NCI-H460 (cell line): Measurements from ENCODE around the gene PARVA. TPM values are rescaled to one million over a fixed set of nuclear protein-coding genes. Genes with fewer than 3 reads are reported as not detected.

Experiments
- DNase-seq: peaks from one replicate; pipeline ENCODE4 v3.0.0-alpha.2; 2016; ENCODE audit warnings: low read depth; ENCODE audit errors: extremely low read depth
- total RNA-seq: library from RNA; depleted of rRNA; stranded (reverse); fragments of >200 nt; shearing (Covaris generic); gene quantifications from 2 replicates; pipeline ENCODE4 v1.2.3, GENCODE V29; 2014

Gene PARVA
- total RNA-seq, 1 experiment from 2014 or later, result 9.7 TPM

- no peak for DNase-seq
Observed at GRCh38 chr11:12430351-12430750, 53.0 kb downstream of the PARVA start.

GRCh38 chr11:12430954-12431595 lies 53.7 kb downstream of the PARVA start:
- no peak for DNase-seq

GRCh38 chr11:12432507-12432906 lies 55.1 kb downstream of the PARVA start:
- no peak for DNase-seq

GRCh38 chr11:12433121-12433520 lies 55.8 kb downstream of the PARVA start:
- DNase-seq, result no peak

GRCh38 chr11:12433571-12434324 lies 56.4 kb downstream of the PARVA start:
- DNase-seq, result no peak

- no peak for DNase-seq
Observed at GRCh38 chr11:12434325-12434654, 56.9 kb downstream of the PARVA start.

GRCh38 chr11:12435264-12435663 lies 57.9 kb downstream of the PARVA start:
- no peak for DNase-seq

GRCh38 chr11:12436266-12436665 lies 58.9 kb downstream of the PARVA start:
- DNase-seq, result no peak

- no peak for DNase-seq
Observed at GRCh38 chr11:12438291-12438690, 60.9 kb downstream of the PARVA start.

GRCh38 chr11:12439615-12440014 lies 62.2 kb downstream of the PARVA start:
- no peak for DNase-seq

- no peak for DNase-seq
Observed at GRCh38 chr11:12440565-12440964, 63.2 kb downstream of the PARVA start.

GRCh38 chr11:12441231-12441861 lies 64.0 kb downstream of the PARVA start:
- no peak for DNase-seq

GRCh38 chr11:12444601-12445000 lies 67.2 kb downstream of the PARVA start:
- no peak for DNase-seq

GRCh38 chr11:12445001-12445400 lies 67.6 kb downstream of the PARVA start:
- DNase-seq, result no peak

- no peak for DNase-seq
Observed at GRCh38 chr11:12446863-12447262, 69.5 kb downstream of the PARVA start.

- DNase-seq, result no peak
Observed at GRCh38 chr11:12448131-12448939, 71.0 kb downstream of the PARVA start.

GRCh38 chr11:12449961-12450715 lies 72.8 kb downstream of the PARVA start:
- no peak for DNase-seq

- DNase-seq, result no peak
Observed at GRCh38 chr11:12451179-12451814, 73.9 kb downstream of the PARVA start.

GRCh38 chr11:12453243-12453642 lies 75.9 kb downstream of the PARVA start:
- DNase-seq, result no peak

- no peak for DNase-seq
Observed at GRCh38 chr11:12454782-12455181, 77.4 kb downstream of the PARVA start.
